Upper lobe of left lung (tissue), 6 donors: Measurements from ENCODE around the gene GLCE. TPM values are rescaled to one million over a fixed set of nuclear protein-coding genes. Genes with fewer than 3 reads are reported as not detected.

Experiments used
- ATAC-seq, 2 donors: fragments of 200-7000 bp; cut with Tn5 transposase; one replicate each; pipeline ENCODE4 v1.9.1; 2022; ENCODE audit warnings: mild to moderate bottlenecking in 2 of 2, moderate library complexity in 2 of 2; ENCODE audit not compliant: low FRiP score in 2 of 2
- DNase-seq, 2 donors: peaks; one replicate each; pipeline ENCODE4 v3.0.0-alpha.2; 2019 to 2020
- H3K27ac ChIP-seq, 4 donors: fragments of 200-600 bp; sonication (generic); one replicate each; pipeline ENCODE4 v1.5.1; 2016 to 2019
- H3K27me3 ChIP-seq, 4 donors: fragments of 200-600 bp; sonication (generic); one replicate each; pipeline ENCODE4 v1.5.1; 2017 to 2019
- H3K36me3 ChIP-seq, 4 donors: fragments of 200-600 bp; sonication (generic); one replicate each; pipeline ENCODE4 v1.5.1; 2016 to 2019
- H3K4me1 ChIP-seq, 4 donors: fragments of 200-600 bp; sonication (generic); one replicate each; pipeline ENCODE4 v1.5.1; 2018 to 2019
- H3K4me3 ChIP-seq, 4 donors: fragments of 200-600 bp; sonication (generic); one replicate each; pipeline ENCODE4 v1.5.1; 2017 to 2019; ENCODE audit warnings: mild to moderate bottlenecking in 2 of 4, moderate library complexity in 1 of 4
- H3K9me3 ChIP-seq, 4 donors: fragments of 200-600 bp; sonication (generic); one replicate each; pipeline ENCODE4 v1.5.1; 2018 to 2019
- EP300 ChIP-seq, 4 donors: sonication (generic); formaldehyde crosslinking; IDR thresholded peaks; one replicate each; pipeline ENCODE4 v1.5.1; 2017; ENCODE audit warnings: antibody characterized with exemption in 4 of 4, control low read depth in 2 of 4
- POLR2A ChIP-seq, 4 donors: fragments of 450-650 bp; IDR thresholded peaks; one replicate each; pipeline ENCODE4 v1.5.1; 2016 to 2017; ENCODE audit warnings: antibody characterized with exemption in 4 of 4, mild to moderate bottlenecking in 2 of 4
- POLR2AphosphoS5 ChIP-seq, 2 donors: sonication (generic); formaldehyde crosslinking; IDR thresholded peaks; one replicate each; pipeline ENCODE4 v1.5.1; 2017; ENCODE audit warnings: antibody characterized with exemption in 2 of 2
- WGBS, 2 donors: methylation state at CpG; one replicate each; pipeline ENCODE4 v1.1.5; 2017 to 2018; 5-methylcytosine and 5-hydroxymethylcytosine counted together
- total RNA-seq, 6 donors: library from RNA; depleted of rRNA in 4 of 6; stranded (reverse); fragments of >200 nt in 4 of 6; gene quantifications; one replicate each; pipeline versions ENCODE4 v1.1.0 to v1.2.1, GENCODE V29; 2016 to 2021
- TF ChIP-seq, protein P1 (sequence below), 6 experiments: fragments of 450-650 bp in 4 of 6; fragments of 200-600 bp in 2 of 6; sonication (generic) in 2 of 6; IDR thresholded peaks; one replicate each; pipeline ENCODE4 v1.5.1; 2016 to 2019; ENCODE audit warnings: antibody characterized with exemption in 6 of 6
- donor health status: DM: no; HTN: no; CAD: no; lungs with moderate emphysema.
- donor health status: DM: no; HTN: yes; CAD: no; lungs with severe emphysema.

The GLCE gene
- total RNA-seq, 6 donors from 2014 or later: 12.5 to 24.8 (median 17.2) TPM

DNA sequence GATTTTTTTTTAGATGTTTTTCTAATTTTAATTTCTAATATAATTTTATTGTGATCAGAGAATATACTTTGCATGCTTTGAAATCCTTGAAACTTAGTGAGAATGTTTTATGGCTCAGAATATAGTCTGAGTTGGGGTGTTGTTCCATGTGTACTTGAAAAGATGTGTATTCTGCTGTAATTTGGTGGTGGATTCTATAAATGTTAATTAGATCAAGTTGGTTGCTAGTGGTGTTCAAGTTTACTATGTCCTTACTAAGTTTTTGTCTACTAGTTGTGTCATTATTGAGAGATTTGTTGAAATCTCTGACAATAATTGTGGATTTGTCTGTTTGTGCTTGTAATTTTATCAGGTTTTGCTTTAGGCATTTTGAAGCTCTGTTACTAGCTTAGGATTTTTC, 29.7 kb downstream of the GLCE start:
- peaks cover 0 to 4% (median 0%) of the 10 kb centered on the region in 4 donors for H3K9me3 ChIP-seq
- DNase-seq: no peak

DNA sequence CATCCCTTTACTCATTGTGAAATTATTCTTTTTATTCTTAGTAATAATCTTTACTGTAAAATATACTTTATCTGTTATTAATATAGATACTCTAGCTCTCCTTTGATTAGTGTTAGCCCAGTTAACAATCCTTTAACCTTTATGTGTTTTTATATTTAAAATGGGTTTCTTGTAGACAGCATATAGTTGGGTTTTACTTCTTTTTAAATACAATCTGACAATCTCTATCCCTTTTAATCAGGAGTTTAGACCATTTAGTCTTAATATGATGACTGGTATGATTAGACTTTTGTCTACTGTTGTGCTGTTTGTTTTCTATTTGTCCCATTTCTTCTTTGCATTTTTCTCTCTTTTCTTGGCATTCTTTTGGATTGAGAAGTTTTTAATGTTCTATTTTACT, 30.1 kb downstream of the GLCE start:
- no peak overlapping the region for H3K4me3 ChIP-seq
- H3K9me3 ChIP-seq: peaks cover 0 to 4% (median 0%) of the 10 kb centered on the region in 4 donors
- H3K4me1 ChIP-seq: peaks cover 0 to 12% (median 4%) of the 10 kb centered on the region in 4 donors
- no peaks in the 10 kb centered on the region for H3K36me3 ChIP-seq
- ATAC-seq (no peak), DNase-seq (no peak)
- no peaks in the 10 kb centered on the region for H3K27me3 ChIP-seq
- no peak for TF ChIP-seq POLR2A (IDR thresholded peaks at IDR 0.05)
- TF ChIP-seq, protein P1, sequence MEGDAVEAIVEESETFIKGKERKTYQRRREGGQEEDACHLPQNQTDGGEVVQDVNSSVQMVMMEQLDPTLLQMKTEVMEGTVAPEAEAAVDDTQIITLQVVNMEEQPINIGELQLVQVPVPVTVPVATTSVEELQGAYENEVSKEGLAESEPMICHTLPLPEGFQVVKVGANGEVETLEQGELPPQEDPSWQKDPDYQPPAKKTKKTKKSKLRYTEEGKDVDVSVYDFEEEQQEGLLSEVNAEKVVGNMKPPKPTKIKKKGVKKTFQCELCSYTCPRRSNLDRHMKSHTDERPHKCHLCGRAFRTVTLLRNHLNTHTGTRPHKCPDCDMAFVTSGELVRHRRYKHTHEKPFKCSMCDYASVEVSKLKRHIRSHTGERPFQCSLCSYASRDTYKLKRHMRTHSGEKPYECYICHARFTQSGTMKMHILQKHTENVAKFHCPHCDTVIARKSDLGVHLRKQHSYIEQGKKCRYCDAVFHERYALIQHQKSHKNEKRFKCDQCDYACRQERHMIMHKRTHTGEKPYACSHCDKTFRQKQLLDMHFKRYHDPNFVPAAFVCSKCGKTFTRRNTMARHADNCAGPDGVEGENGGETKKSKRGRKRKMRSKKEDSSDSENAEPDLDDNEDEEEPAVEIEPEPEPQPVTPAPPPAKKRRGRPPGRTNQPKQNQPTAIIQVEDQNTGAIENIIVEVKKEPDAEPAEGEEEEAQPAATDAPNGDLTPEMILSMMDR (IDR thresholded peaks at IDR 0.05): no peak
- no peak for TF ChIP-seq POLR2AphosphoS5 (IDR thresholded peaks at IDR 0.05)
- no peak for TF ChIP-seq EP300 (IDR thresholded peaks at IDR 0.05)
- no peak overlapping the region for H3K27ac ChIP-seq

More for the DNA sequence above, 29.7 kb downstream of the GLCE start:
- Histone ChIP-seq H3K4me1 (peaks cover 0 to 12% (median 4%) of the 10 kb centered on the region in 4 donors), H3K27me3 (no peaks in the 10 kb centered on the region), H3K27ac (no peak overlapping the region), H3K4me3 (no peak overlapping the region), H3K36me3 (no peaks in the 10 kb centered on the region)
- ATAC-seq: no peak
- TF ChIP-seq, protein P1 (IDR thresholded peaks at IDR 0.05): no peak
- no peak for TF ChIP-seq POLR2A (IDR thresholded peaks at IDR 0.05)
- TF ChIP-seq EP300 (IDR thresholded peaks at IDR 0.05): no peak
- no peak for TF ChIP-seq POLR2AphosphoS5 (IDR thresholded peaks at IDR 0.05)

DNA sequence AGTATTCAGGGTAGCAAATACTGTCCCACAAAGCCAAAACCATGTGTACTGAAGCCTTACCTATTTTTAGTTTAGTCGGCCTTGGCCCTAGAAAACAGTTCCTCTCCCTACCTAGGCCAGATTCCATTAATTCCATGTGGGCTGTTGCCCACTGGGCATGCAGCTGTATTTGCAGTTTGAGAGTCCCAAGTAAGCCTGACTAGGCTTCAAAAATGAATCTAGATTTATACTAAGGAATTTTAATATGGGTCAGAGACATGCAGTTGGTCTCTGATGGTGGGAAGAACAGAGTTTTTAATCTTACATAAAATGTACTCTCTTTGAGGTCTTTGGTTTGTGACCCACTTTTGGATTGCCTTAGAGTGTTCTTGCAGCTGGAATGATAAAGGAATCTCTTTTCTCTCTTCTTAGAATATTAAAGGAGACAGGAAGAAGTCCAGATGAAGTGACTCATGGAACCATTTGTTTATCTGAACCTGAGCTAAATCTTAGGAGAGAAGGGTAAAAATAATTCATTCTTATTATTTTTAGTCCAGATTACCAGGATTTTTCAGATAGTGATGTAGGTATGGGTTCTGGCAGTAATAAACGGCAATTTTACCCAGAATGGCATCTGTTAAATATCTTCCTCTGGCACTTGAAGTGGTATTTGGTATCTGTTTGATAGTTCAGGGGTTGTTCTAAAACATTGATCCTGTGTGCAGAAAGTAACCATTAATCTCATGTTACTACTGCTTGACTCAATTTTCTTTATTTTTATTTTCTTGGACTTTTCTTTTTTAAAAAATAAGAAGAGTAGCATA, 33.8 kb downstream of the GLCE start:
- DNase-seq (no peak), ATAC-seq (no peak)
- peaks cover 0 to 4% (median 0%) of the 10 kb centered on the region in 4 donors for H3K9me3 ChIP-seq
- no peak overlapping the region for H3K4me3 ChIP-seq
- TF ChIP-seq POLR2AphosphoS5 (IDR thresholded peaks at IDR 0.05) (no peak), EP300 (IDR thresholded peaks at IDR 0.05) (no peak), POLR2A (IDR thresholded peaks at IDR 0.05) (no peak)
- TF ChIP-seq, protein P1 (IDR thresholded peaks at IDR 0.05): no peak
- H3K27ac ChIP-seq: no peak overlapping the region
- H3K36me3 ChIP-seq: peaks cover 0 to 6% (median 2%) of the 10 kb centered on the region in 4 donors
- H3K27me3 ChIP-seq: no peaks in the 10 kb centered on the region
- 53 to 70% methylated on average over 2 of the region's 2 CpGs for WGBS, 2 donors
- peaks cover 0 to 12% (median 4%) of the 10 kb centered on the region in 4 donors for H3K4me1 ChIP-seq

DNA sequence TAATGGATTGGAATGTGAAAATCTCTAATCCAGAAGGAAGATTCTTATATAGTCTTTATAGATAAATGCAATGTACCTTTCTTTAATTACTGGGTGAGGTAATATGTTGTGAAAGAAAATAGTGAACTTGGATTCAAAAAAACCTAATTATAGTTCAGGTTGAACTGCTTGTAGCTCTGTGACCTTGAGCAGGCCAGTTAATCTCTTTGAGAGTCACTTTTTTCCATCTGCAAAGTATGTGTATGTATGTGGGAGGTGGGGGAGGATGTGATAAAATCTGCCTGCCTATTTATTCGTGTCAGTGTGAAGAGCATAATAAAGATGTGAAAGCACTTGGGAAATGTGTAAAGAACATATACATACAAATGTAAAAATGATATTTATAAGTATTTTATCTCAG, 34.4 kb downstream of the GLCE start:
- Histone ChIP-seq H3K9me3 (peaks cover 0 to 4% (median 0%) of the 10 kb centered on the region in 4 donors), H3K4me3 (no peak overlapping the region), H3K4me1 (peaks cover 0 to 12% (median 4%) of the 10 kb centered on the region in 4 donors), H3K36me3 (peaks cover 0 to 6% (median 2%) of the 10 kb centered on the region in 4 donors), H3K27ac (no peak overlapping the region), H3K27me3 (no peaks in the 10 kb centered on the region)
- DNase-seq: no peak
- WGBS, 2 donors: 32 to 36% methylated on average over 1 of the region's 1 CpG
- TF ChIP-seq, protein P1 (IDR thresholded peaks at IDR 0.05): no peak
- TF ChIP-seq POLR2AphosphoS5 (IDR thresholded peaks at IDR 0.05) (no peak), POLR2A (IDR thresholded peaks at IDR 0.05) (no peak), EP300 (IDR thresholded peaks at IDR 0.05) (no peak)
- no peak for ATAC-seq
